ENCODE measurements around the gene NYAP1.

GRCh38 chr7:100517305-100517704 lies 33.6 kb downstream of the NYAP1 start:
- TF ChIP-seq CTCF (IDR thresholded peaks at IDR 0.05; ENCODE audit: insufficient read depth, low read length, poor library complexity, severe bottlenecking) (no peak), EZH2phosphoT487 (conservative IDR thresholded peaks at IDR 0.05; ENCODE audit: low read length) (no peak)

Measured in SU-DHL-6 (cell line).